Gastrocnemius medialis (tissue), 4 donors: ENCODE measurements around the gene HLA-DQA1.

Source experiments
- CTCF ChIP-seq, 5 experiments: fragments of 450-650 bp in 3 of 5; fragments of 200-600 bp in 2 of 5; sonication (generic) in 2 of 5; IDR thresholded peaks in 4 of 5; conservative IDR thresholded peaks in 1 of 5; 1 replicate in 4 of 5; 2 replicates in 1 of 5; pipeline ENCODE4 v1.5.1; 2016 to 2019; ENCODE audit warnings: antibody characterized with exemption in 5 of 5, mild to moderate bottlenecking in 3 of 5, moderate library complexity in 3 of 5
- POLR2A ChIP-seq, 2 donors: fragments of 450-650 bp; IDR thresholded peaks; one replicate each; pipeline ENCODE4 v1.6.1; 2017; ENCODE audit warnings: antibody characterized with exemption in 2 of 2, mild to moderate bottlenecking in 2 of 2, moderate library complexity in 2 of 2

GRCh38 chr6:32613475-32613874 is 23.7 kb upstream of the HLA-DQA1 start:
- TF ChIP-seq CTCF (IDR thresholded peaks at IDR 0.05 in 4 of 5, conservative IDR thresholded peaks at IDR 0.05 in 1 of 5) (no peak), POLR2A (IDR thresholded peaks at IDR 0.05) (no peak)
